Activated CD4-positive, alpha-beta memory T cell treated with anti-CD3 and anti-CD28 coated beads for 36 hours (primary cell): ENCODE results near the gene SYCE1L. TPM values are rescaled to one million over a fixed set of nuclear protein-coding genes. Genes with fewer than 3 reads are reported as not detected.
"Not testable (repeated sequence)": the region's sequence is repeated elsewhere in the genome, so short reads cannot be mapped to it uniquely, and the experiment has no call there.

ENCODE experiments used
- CTCF ChIA-PET: fragments of 350-600 bp; sonication (Branson Sonifier 250); formaldehyde crosslinking; loops from one replicate; lab custom pipeline; 2021; ENCODE audit warnings: antibody characterized with exemption, inconsistent platforms; lab: Charles Lee
- POLR2A ChIA-PET: fragments of 350-600 bp; sonication (Branson Sonifier 250); formaldehyde crosslinking; loops from one replicate; lab custom pipeline; 2021; ENCODE audit warnings: antibody characterized with exemption; lab: Charles Lee
- DNase-seq: peaks from one replicate; pipeline ENCODE4 v3.0.0-alpha.2; 2020
- H3K27ac Mint-ChIP-seq: one replicate; pipeline ENCODE4 v1.8.0; 2021; ENCODE audit warnings: mixed read lengths
- H3K27me3 Mint-ChIP-seq: one replicate; pipeline ENCODE4 v1.8.0; 2021; ENCODE audit warnings: mixed read lengths
- H3K36me3 Mint-ChIP-seq: one replicate; pipeline ENCODE4 v1.8.0; 2021; ENCODE audit warnings: mixed read lengths
- H3K4me1 Mint-ChIP-seq: one replicate; pipeline ENCODE4 v1.8.0; 2021; ENCODE audit warnings: low read depth, mixed read lengths
- H3K4me3 Mint-ChIP-seq: one replicate; pipeline ENCODE4 v1.8.0; 2021; ENCODE audit warnings: mild to moderate bottlenecking, mixed read lengths
- H3K9me3 Mint-ChIP-seq: one replicate; pipeline ENCODE4 v1.8.0; 2021; ENCODE audit warnings: mixed read lengths
- intact Hi-C: fragments of 100-400 bp; cut with micrococcal nuclease; formaldehyde crosslinking; loops from one replicate; pipeline ENCODE4 v1.15.1; 2023
- total RNA-seq, 2 experiments: library from RNA; stranded (reverse); gene quantifications; one replicate each; pipeline ENCODE4 v1.2.3, GENCODE V29; 2021

The SYCE1L gene, protein sequence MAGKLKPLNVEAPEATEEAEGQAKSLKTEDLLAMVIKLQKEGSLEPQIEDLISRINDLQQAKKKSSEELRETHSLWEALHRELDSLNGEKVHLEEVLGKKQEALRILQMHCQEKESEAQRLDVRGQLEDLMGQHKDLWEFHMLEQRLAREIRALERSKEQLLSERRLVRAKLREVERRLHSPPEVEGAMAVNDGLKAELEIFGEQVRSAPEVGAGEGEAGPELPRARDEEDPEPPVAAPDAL
- total RNA-seq: 1 to 10 TPM; 3.9 to 5.0 TPM

DNA sequence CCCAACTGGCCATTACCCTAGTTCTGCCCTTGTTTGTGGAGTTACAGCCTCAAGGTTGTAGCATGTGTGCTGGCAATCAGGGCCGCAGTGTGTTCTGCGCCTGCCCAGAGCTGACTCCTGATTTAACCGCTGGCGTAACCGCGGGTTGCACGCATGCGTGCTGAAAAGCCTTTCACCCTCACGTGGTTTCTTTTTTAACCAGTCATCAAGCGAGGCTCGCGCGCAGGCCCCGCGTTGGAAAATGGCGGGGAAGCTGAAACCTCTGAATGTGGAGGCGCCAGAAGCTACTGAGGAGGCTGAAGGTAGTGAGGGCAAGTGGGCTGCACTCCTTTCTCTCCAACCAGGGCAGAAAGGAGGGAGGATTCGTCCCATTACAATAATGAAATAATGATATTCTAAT, at the start of gene SYCE1L:
TSS of gene SYCE1L (plus strand) at position 198 of the 400 bp plus-strand sequence. CDS start at position 242, 44 bp downstream.
- no peaks in the 10 kb centered on the region for H3K27me3 Mint-ChIP-seq
- H3K4me3 Mint-ChIP-seq: no peak within 1 kb of the TSS
- ChIA-PET POLR2A (no interaction called here), CTCF (no interaction called here)
- intact Hi-C loops: no loop called here
- H3K36me3 Mint-ChIP-seq: peaks cover 29% of the 10 kb centered on the region
- DNase-seq: no peak
- H3K9me3 Mint-ChIP-seq: no peaks in the 10 kb centered on the region
- H3K4me1 Mint-ChIP-seq: peaks cover 1% of the 10 kb centered on the region
- H3K27ac Mint-ChIP-seq: no peak within 1 kb of the TSS

DNA sequence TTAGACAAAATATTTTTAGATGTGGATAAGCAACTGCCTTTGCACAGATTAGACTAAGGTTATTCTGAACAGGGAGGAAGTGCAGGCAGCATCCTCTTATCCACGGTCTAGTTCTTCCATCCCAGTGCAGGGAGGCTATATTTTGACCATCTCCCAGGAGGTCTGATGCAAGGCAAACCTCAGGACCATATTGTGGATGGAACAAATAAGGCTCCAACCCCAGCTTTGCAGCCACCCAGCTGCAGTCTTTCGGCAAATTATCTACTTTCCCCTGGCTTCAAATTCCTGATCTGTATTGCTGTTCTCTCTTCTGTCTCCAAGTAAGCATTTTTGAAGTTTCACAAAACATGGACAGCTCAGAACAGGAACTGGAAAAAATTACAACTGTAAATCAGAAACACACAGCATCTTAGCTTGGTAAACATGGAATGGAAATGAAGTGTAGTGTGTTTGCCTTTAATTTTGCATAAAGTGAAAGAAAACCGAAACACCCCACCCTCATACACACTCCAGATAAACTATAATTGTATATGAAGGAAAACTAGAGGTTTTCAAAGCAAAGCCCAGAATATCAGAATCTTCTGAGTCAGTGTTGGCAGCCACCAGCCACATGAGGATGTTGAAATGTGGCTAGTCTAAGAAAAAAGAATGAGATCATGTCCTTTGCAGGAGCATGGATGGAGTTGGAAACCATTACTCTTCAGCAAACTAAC, 41.7 kb upstream of the SYCE1L start:
- ChIA-PET CTCF (interaction anchor here (2.3 kb wide), 1 partner anchor 14 kb away, joined by 9 read pairs; no protein-coding TSS in a partner anchor), POLR2A (no interaction called here)
- peaks cover 20% of the 10 kb centered on the region for H3K27me3 Mint-ChIP-seq
- H3K4me1 Mint-ChIP-seq: no peaks in the 10 kb centered on the region
- H3K36me3 Mint-ChIP-seq: no peaks in the 10 kb centered on the region
- no peaks in the 10 kb centered on the region for H3K9me3 Mint-ChIP-seq
- no peak overlapping the region for H3K4me3 Mint-ChIP-seq
- no peak for DNase-seq
- intact Hi-C loops: no loop called here
- no peak overlapping the region for H3K27ac Mint-ChIP-seq

DNA sequence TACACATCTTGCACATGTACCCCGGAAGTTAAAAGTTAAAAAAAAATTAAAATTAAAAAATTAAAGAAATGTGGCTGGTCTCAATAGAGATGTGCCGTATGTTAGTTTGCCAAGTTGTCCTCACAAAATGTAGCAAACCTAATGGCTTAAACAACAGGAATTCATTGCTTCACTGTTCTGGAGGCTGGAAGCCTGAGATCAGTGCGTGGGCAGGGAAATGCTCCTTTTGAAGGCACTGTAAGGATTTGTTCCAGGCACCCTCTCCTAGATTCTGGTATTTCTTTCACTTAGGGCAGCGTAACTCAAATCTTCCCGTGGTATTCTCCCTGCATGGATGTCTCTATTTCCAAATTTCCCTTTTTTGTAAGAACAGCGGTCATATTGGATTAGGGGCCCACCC, 40.9 kb upstream of the SYCE1L start:
- no peak overlapping the region for H3K27ac Mint-ChIP-seq
- no peaks in the 10 kb centered on the region for H3K4me1 Mint-ChIP-seq
- H3K36me3 Mint-ChIP-seq: no peaks in the 10 kb centered on the region
- ChIA-PET POLR2A (no interaction called here), CTCF (interaction anchor here (2.3 kb wide), 1 partner anchor 13 kb away, joined by 9 read pairs; no protein-coding TSS in a partner anchor)
- H3K9me3 Mint-ChIP-seq: no peaks in the 10 kb centered on the region
- H3K4me3 Mint-ChIP-seq: no peak overlapping the region
- DNase-seq: no peak
- intact Hi-C loops: no loop called here
- H3K27me3 Mint-ChIP-seq: peaks cover 20% of the 10 kb centered on the region

DNA sequence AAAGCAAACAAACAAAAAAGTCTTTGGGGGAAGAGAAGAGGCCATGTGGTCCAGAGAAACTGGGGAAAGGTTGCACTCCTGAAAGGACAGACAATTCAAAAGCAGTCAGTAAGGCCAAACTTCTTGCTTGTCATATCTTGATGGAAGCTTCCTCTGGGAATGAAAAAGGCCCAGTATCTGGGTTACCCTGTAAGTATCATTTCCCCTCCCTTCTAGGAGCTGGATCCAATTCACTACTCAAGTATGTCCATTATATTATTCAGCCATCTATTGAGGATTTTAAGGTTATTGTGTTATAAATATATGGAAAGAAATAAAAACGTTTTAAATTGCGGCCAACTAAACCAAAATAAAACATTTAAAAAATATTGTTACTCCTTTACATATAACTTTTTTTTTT, 34.2 kb upstream of the SYCE1L start:
- intact Hi-C loops: no loop called here
- H3K27me3 Mint-ChIP-seq: peaks cover 18% of the 10 kb centered on the region
- CTCF ChIA-PET: no interaction called here
- no peak for DNase-seq
- no peak overlapping the region for H3K27ac Mint-ChIP-seq
- POLR2A ChIA-PET: no interaction called here
- no peak overlapping the region for H3K4me3 Mint-ChIP-seq
- H3K9me3 Mint-ChIP-seq: no peaks in the 10 kb centered on the region
- H3K4me1 Mint-ChIP-seq: no peaks in the 10 kb centered on the region
- H3K36me3 Mint-ChIP-seq: no peaks in the 10 kb centered on the region

DNA sequence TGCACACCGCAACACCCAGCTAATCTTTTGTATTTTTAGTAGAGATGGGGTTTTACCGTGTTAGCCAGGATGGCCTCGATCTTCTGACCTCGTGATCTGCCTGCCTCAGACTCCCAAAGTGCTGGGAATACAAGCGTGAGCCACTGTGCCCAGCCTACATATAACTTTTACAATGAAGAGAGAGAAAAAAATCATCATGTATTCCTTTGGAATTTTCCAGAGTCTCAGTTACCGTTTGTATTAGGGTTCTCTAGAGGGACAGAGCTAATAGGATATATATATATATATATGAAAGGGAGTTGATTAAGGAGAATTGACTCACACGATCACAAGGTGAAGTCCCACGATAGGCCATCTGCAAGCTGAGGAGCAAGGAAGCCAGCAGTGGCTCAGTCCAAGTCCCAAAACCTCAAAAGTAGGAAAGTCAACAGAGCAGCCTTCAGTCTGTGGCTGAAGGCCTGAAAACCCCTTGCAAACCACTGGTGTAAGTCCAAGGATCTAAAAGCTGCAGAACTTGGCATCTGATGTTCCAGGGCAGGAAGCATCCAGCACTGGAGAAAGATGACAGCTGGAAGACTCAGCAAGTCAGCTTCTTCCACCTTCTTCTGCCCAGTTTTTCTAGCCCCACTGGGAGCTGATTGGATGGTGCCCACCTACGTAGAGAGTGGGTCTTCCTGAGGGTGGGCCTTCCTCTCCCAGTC, 33.5 kb upstream of the SYCE1L start:
- H3K9me3 Mint-ChIP-seq: not testable (repeated sequence)

DNA sequence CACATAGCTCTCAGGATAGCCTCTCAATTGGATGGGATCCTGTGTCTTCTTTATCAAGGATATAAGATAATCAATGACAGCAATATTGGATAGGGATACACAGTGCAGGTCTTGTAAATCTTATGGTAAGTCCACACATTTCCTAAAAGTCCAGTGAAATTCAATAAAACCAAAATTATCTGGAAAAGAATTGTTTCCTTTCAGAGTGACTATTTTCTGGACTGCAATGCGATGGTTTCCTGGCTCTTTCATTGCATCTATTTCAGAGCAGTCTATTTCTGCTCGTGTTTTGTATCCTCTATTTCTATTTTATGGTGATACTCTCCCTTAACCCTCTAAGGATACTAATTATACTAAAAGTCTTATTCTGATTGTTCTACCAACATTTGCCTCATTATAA, 32.5 kb upstream of the SYCE1L start:
- H3K9me3 Mint-ChIP-seq: no peaks in the 10 kb centered on the region
- intact Hi-C loops: no loop called here
- CTCF ChIA-PET: no interaction called here
- H3K27ac Mint-ChIP-seq: no peak overlapping the region
- H3K4me3 Mint-ChIP-seq: no peak overlapping the region
- no peak for DNase-seq
- H3K4me1 Mint-ChIP-seq: no peaks in the 10 kb centered on the region
- POLR2A ChIA-PET: no interaction called here
- H3K36me3 Mint-ChIP-seq: no peaks in the 10 kb centered on the region
- H3K27me3 Mint-ChIP-seq: peaks cover 26% of the 10 kb centered on the region

More for the DNA sequence above, 33.5 kb upstream of the SYCE1L start:
- H3K4me1 Mint-ChIP-seq, CTCF ChIA-PET, H3K27ac Mint-ChIP-seq, POLR2A ChIA-PET, H3K36me3 Mint-ChIP-seq, DNase-seq, intact Hi-C loops, H3K4me3 Mint-ChIP-seq: not testable (repeated sequence)
- peaks cover 21% of the 10 kb centered on the region for H3K27me3 Mint-ChIP-seq

DNA sequence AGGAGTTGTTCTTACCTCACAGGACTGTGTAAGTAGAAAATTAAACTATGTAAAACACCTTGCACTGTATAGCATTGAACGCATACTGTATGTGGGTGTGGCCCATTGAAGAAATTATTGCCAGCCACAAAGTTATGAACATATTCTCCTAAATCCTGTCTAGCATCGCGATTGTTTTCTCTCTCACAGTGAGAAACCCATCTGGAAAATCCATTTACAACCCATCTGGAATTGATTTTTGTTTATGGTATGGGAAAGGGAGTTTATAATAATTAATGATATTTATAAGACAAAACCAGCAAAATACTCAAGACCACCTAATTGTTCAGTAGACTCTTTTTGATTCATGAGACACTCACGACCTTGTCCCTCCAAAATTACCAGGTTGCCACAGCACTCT, 30.3 kb upstream of the SYCE1L start:
- H3K36me3 Mint-ChIP-seq: no peaks in the 10 kb centered on the region
- intact Hi-C loops: no loop called here
- H3K27ac Mint-ChIP-seq: no peak overlapping the region
- no peak overlapping the region for H3K4me3 Mint-ChIP-seq
- CTCF ChIA-PET: interaction anchor here (0.8 to 1.7 kb wide), 3 partner anchors 8 to 1380 kb away, joined by 4 to 6 read pairs (median 6); no protein-coding TSS in a partner anchor
- DNase-seq: no peak
- H3K9me3 Mint-ChIP-seq: no peaks in the 10 kb centered on the region
- no peaks in the 10 kb centered on the region for H3K4me1 Mint-ChIP-seq
- POLR2A ChIA-PET: no interaction called here
- peaks cover 24% of the 10 kb centered on the region for H3K27me3 Mint-ChIP-seq

DNA sequence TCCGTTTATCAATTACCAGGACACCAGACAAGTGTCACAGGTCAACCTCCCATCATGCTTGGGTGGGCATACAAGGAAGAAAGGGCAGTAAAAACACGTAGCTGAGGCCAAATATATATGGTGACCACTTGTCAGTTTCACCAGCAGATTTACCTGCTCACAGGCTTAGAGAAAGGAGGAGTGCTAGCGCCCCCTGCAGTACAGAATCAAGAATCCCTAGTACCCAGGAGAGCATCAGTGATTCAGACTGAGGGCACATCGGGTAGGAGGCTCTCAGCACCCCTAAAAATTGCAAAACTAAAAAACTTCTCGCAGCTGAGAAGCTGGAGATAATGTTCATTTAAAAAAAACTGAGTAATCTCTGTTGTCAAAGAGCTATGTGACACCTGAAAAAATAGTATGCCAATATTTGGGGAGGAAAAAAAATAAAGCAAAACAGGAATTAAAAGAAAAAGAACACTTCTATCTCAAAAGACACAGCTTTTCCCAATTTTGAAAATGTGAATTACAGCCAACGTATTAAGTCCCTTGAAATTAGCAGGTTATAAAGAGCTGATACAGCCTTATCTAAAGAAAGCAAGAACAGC, 29.5 kb upstream of the SYCE1L start:
- intact Hi-C loops: loop anchor here (10.0 kb wide), 1 partner anchor 515 kb away; no protein-coding TSS in a partner anchor
- Mint-ChIP-seq H3K27ac (no peak overlapping the region), H3K9me3 (no peaks in the 10 kb centered on the region), H3K4me3 (no peak overlapping the region), H3K27me3 (peaks cover 30% of the 10 kb centered on the region), H3K36me3 (no peaks in the 10 kb centered on the region), H3K4me1 (no peaks in the 10 kb centered on the region)
- CTCF ChIA-PET: interaction anchor here (0.6 to 4.1 kb wide), 11 partner anchors 11 to 1397 kb away, joined by 3 to 33 read pairs (median 6); no protein-coding TSS in a partner anchor
- DNase-seq: peak; percentile 66
- POLR2A ChIA-PET: no interaction called here

DNA sequence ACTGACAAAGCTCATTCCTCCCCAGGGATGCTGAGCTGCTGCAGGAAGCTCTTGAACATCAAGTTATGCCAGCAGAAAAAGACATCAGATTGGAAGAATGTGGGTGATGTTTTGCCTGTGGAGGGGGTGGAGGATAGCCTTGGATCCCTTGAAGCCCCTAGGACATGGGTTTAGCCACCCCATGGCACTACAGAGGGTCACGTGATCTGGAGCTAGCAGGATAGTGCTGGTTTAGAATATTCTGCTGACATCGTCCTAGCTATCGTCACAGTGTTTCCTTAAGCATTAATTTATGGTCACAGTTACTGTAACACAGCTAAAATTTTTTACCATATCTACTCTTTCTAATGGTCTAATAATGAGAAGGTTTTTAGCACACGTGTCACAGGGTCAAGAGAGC, 28.4 kb upstream of the SYCE1L start:
- POLR2A ChIA-PET: interaction anchor here (0.9 kb wide), 1 partner anchor 20 kb away, joined by 3 read pairs; the partner anchor contains the start of gene MON1B
- no peaks in the 10 kb centered on the region for H3K36me3 Mint-ChIP-seq
- H3K27ac Mint-ChIP-seq: no peak overlapping the region
- intact Hi-C loops: loop anchor here (1.0 to 10.0 kb wide), 2 partner anchors 516 to 1382 kb away; no protein-coding TSS in a partner anchor
- no peak for DNase-seq
- no peak overlapping the region for H3K4me3 Mint-ChIP-seq
- CTCF ChIA-PET: interaction anchor here (0.8 to 4.1 kb wide), 24 partner anchors 8 to 1972 kb away, joined by 3 to 33 read pairs (median 5); partner anchors contain the start of genes MON1B and TMEM170A
- no peaks in the 10 kb centered on the region for H3K4me1 Mint-ChIP-seq
- H3K27me3 Mint-ChIP-seq: peaks cover 34% of the 10 kb centered on the region
- H3K9me3 Mint-ChIP-seq: no peaks in the 10 kb centered on the region

DNA sequence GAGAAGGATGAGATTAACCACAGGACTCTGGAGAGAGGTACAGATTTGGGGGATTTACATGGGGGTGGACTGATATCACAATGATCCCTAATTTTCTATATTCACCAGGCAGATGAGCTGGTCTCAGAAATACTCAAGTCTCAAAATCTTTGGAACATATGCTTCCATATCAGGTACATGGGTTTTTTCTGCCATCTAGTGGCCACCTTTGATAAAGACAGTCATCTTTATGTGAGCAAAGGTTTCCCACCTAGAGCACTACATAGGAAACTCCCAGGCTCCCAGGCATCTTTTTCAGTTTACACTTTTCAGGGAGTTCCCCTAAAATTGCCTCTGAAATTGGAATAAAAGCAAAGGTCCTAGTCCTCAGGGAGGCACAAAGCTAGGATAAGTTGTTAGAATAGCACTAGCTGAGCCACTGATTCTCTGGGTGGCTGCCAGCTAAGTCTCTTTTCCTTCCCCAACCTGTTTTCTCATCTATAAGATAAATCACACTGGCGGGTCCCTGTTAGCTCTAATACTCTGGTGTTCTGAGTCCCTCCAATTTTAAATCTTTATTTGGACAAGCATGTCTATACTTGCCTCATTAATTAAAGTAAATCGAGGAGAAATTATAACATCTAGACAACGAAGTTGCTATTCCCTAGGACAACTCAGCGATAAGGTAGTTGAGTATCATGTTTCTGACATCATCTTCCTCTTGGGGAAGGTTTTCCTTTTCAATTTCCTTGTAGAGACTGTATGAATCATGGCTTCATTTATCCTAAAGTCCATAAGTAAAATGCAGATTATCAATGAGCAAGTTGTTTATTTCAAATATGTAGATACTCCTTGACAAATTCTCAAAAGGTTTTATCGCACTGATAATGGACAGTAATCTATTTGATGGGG, 27.2 kb upstream of the SYCE1L start:
- POLR2A ChIA-PET: interaction anchor here (0.9 kb wide), 1 partner anchor 19 kb away, joined by 3 read pairs; the partner anchor contains the start of gene MON1B

More for the DNA sequence above, 27.2 kb upstream of the SYCE1L start:
- Mint-ChIP-seq H3K36me3 (no peaks in the 10 kb centered on the region), H3K4me3 (no peak overlapping the region), H3K4me1 (no peaks in the 10 kb centered on the region), H3K27ac (no peak overlapping the region), H3K27me3 (peaks cover 35% of the 10 kb centered on the region), H3K9me3 (no peaks in the 10 kb centered on the region)
- CTCF ChIA-PET: interaction anchor here (0.6 to 4.1 kb wide), 26 partner anchors 9 to 1973 kb away, joined by 3 to 33 read pairs (median 5); partner anchors contain the start of genes MON1B and TMEM170A
- DNase-seq: no peak
- intact Hi-C loops: loop anchor here (1.0 to 10.0 kb wide), 2 partner anchors 517 to 1383 kb away; no protein-coding TSS in a partner anchor
